SK-MEL-5 (cell line): ENCODE measurements around the gene CAB39. TPM values are rescaled to one million over a fixed set of nuclear protein-coding genes. Genes with fewer than 3 reads are reported as not detected.
"Not testable (repeated sequence)": the region's sequence is repeated elsewhere in the genome, so short reads cannot be mapped to it uniquely, and the experiment has no call there.

Experiments used
- DNase-seq: peaks from one replicate; pipeline ENCODE4 v3.0.0-alpha.2; 2016; ENCODE audit warnings: low read depth, low spot score
- in situ Hi-C: cut with HindIII; loops from 2 replicates; pipeline ENCODE4 v1.10.0; 2016; ENCODE audit warnings: low sequenced_read_pairs, high pct_unique_total_duplicates, low pct_unique_long_range_greater_than_20kb
- total RNA-seq: library from RNA; depleted of rRNA; stranded (reverse); fragments of >200 nt; shearing (Covaris generic); gene quantifications from 2 replicates; pipeline ENCODE4 v1.2.3, GENCODE V29; 2014

Gene CAB39
- total RNA-seq, 1 experiment from 2014 or later = 41.2 TPM

- in situ Hi-C loops = no loop called here
- DNase-seq = no peak
Measured at GRCh38 chr2:230678451-230678850, 34.2 kb upstream of the CAB39 start.

GRCh38 chr2:230680463-230681170, 32.0 kb upstream of the CAB39 start:
- in situ Hi-C loops = no loop called here
- no peak for DNase-seq

- in situ Hi-C loops = no loop called here
- DNase-seq = no peak
Measured at GRCh38 chr2:230681171-230681545, 31.5 kb upstream of the CAB39 start.

GRCh38 chr2:230682546-230682945, 30.1 kb upstream of the CAB39 start:
- DNase-seq = no peak

GRCh38 chr2:230684270-230685168, 28.1 kb upstream of the CAB39 start:
- DNase-seq = no peak
- in situ Hi-C loops = no loop called here

More at GRCh38 chr2:230682546-230682945, 30.1 kb upstream of the CAB39 start:
- in situ Hi-C loops = no loop called here

GRCh38 chr2:230685178-230685577, 27.5 kb upstream of the CAB39 start:
- in situ Hi-C loops = no loop called here
- DNase-seq = no peak

- peak; percentile 14 for DNase-seq
- in situ Hi-C loops = no loop called here
Measured at GRCh38 chr2:230687498-230687897, 25.1 kb upstream of the CAB39 start.

- DNase-seq = no peak
- in situ Hi-C loops = no loop called here
Measured at GRCh38 chr2:230688490-230688889, 24.2 kb upstream of the CAB39 start.

- DNase-seq = no peak
- in situ Hi-C loops = no loop called here
Measured at GRCh38 chr2:230690439-230690838, 22.2 kb upstream of the CAB39 start.

GRCh38 chr2:230691005-230691647, 21.5 kb upstream of the CAB39 start:
- in situ Hi-C loops = no loop called here
- DNase-seq = no peak

- no peak for DNase-seq
- in situ Hi-C loops = no loop called here
Measured at GRCh38 chr2:230692760-230693159, 19.9 kb upstream of the CAB39 start.

GRCh38 chr2:230693411-230693810, 19.2 kb upstream of the CAB39 start:
- DNase-seq = no peak
- in situ Hi-C loops = no loop called here

GRCh38 chr2:230694241-230694640, 18.4 kb upstream of the CAB39 start:
- in situ Hi-C loops = no loop called here
- no peak for DNase-seq

- in situ Hi-C loops = no loop called here
- no peak for DNase-seq
Measured at GRCh38 chr2:230695551-230695950, 17.1 kb upstream of the CAB39 start.

- DNase-seq = no peak
- in situ Hi-C loops = no loop called here
Measured at GRCh38 chr2:230696670-230697069, 16.0 kb upstream of the CAB39 start.

- in situ Hi-C loops = no loop called here
- no peak for DNase-seq
Measured at GRCh38 chr2:230697676-230698075, 15.0 kb upstream of the CAB39 start.

GRCh38 chr2:230698753-230699152, 13.9 kb upstream of the CAB39 start:
- DNase-seq, in situ Hi-C loops: not testable (repeated sequence)

- no peak for DNase-seq
Measured at GRCh38 chr2:230700447-230700846, 12.2 kb upstream of the CAB39 start.

More at GRCh38 chr2:230700447-230700846, 12.2 kb upstream of the CAB39 start:
- in situ Hi-C loops = no loop called here
